H1 (cell line): ENCODE data around the gene FBXO21. TPM values are rescaled to one million over a fixed set of nuclear protein-coding genes. Genes with fewer than 3 reads are reported as not detected.

Experiments
- CTCF ChIP-seq, 3 experiments: IDR thresholded peaks; 1 replicate in 2 of 3; 2 replicates in 1 of 3; pipeline versions ENCODE4 v1.5.1 to v1.6.1; 2011; ENCODE audit warnings: low read length in 3 of 3, mild to moderate bottlenecking in 3 of 3, inconsistent platforms in 2 of 3, low read depth in 1 of 3, moderate library complexity in 1 of 3; ENCODE audit not compliant: insufficient read depth in 1 of 3; ENCODE audit errors: control extremely low read depth in 1 of 3
- SAP30 ChIP-seq: fragments of 300-600 bp; sonication (generic); IDR thresholded peaks from 2 replicates; pipeline ENCODE4 v1.7.1; 2012; ENCODE audit warnings: low read length, moderate library complexity, mild to moderate bottlenecking, inconsistent platforms; ENCODE audit not compliant: insufficient read depth, insufficient replicate concordance
- TAF1 ChIP-seq: IDR thresholded peaks from 2 replicates; pipeline ENCODE4 v1.6.1; 2011; ENCODE audit warnings: mild to moderate bottlenecking, low read depth, low read length
- polyA plus RNA-seq, 7 experiments: library from polyadenylated mRNA; depleted of rRNA in 3 of 7; stranded (reverse) in 5 of 7; unstranded in 2 of 7; fragments of >200 nt in 5 of 7; fragments of 200-250 nt in 2 of 7; gene quantifications; 1 replicate in 5 of 7; 2 replicates in 1 of 7; 4 replicates in 1 of 7; pipeline versions ENCODE4 v1.2.1 to v1.2.3, GENCODE V29; 2011 to 2013; ENCODE audit warnings: missing spikeins in 2 of 7, mixed read lengths in 2 of 7
- total RNA-seq: library from RNA; stranded (reverse); fragmentation: NEBNext Ultra II Directional; extraction: Animal tissue kit (Norgen Biotek cat#: 25700); gene quantifications from 2 replicates; pipeline ENCODE4 v1.2.1, GENCODE V29; 2021

FBXO21 gene
- total and polyA plus RNA-seq, 2 of the 8 experiments (the other 6 are each of a cell fraction or from before 2014, with no cell fraction given): 57.0 to 80.6 TPM

- TF ChIP-seq CTCF (IDR thresholded peaks at IDR 0.05; ENCODE audit: control extremely low read depth in 1 of 3, insufficient read depth in 1 of 3, low read depth in 1 of 3, low read length in 3 of 3) (no peak), SAP30 (no peak), TAF1 (no peak)
Measured at GRCh38 chr12:117144599-117144998, 45.7 kb downstream of the FBXO21 start (continued).
